ENCODE measurements around the gene H1-8. TPM values are rescaled to one million over a fixed set of nuclear protein-coding genes. Genes with fewer than 3 reads are reported as not detected.
"Not testable (repeated sequence)": the region's sequence is repeated elsewhere in the genome, so short reads cannot be mapped to it uniquely, and the experiment has no call there.

The H1-8 gene
- polyA plus RNA-seq, 5 donors = not detected

GRCh38 chr3:129514563-129514962 lies 28.4 kb upstream of the H1-8 start:
- no peak for DNase-seq

- DNase-seq = not testable (repeated sequence)
These were observed 27.7 kb upstream of the H1-8 start for GRCh38 chr3:129515108-129515820.

- not testable (repeated sequence) for DNase-seq
These were observed 27.0 kb upstream of the H1-8 start for GRCh38 chr3:129515821-129516432.

DNA sequence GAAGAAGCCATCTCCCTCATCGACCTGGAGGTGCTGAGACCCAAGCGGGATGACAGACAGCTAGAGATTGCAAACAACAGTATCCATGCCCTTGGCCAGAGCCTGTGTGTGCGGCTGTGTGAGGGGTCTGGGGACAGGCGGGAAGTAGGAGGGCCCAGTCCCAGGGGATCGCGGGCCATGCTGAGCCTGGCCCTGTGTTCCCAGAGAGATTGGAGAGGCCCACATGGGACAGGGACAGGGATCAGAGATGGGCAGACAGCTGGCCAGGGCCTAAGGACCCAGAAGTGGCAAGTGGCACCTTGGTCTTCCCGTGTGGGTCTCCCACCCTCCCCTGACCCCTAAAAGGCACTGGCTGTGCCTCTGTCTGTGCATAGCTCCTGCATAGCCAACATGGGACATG lies 25.5 kb upstream of the H1-8 start:
- DNase-seq = no peak

- DNase-seq = no peak
These were observed 24.9 kb upstream of the H1-8 start for GRCh38 chr3:129518038-129518561.

- DNase-seq = no peak
These were observed 24.4 kb upstream of the H1-8 start for GRCh38 chr3:129518581-129518980.

- DNase-seq = no peak
These were observed 23.5 kb upstream of the H1-8 start for GRCh38 chr3:129519449-129519848.

- DNase-seq = no peak
These were observed 22.9 kb upstream of the H1-8 start for GRCh38 chr3:129519896-129520715.

- DNase-seq = no peak
These were observed 22.0 kb upstream of the H1-8 start for GRCh38 chr3:129520960-129521359.

GRCh38 chr3:129521611-129522010 lies 21.4 kb upstream of the H1-8 start:
- no peak for DNase-seq

GRCh38 chr3:129522953-129523352 lies 20.0 kb upstream of the H1-8 start:
- no peak for DNase-seq

- DNase-seq = no peak
These were observed 18.9 kb upstream of the H1-8 start for GRCh38 chr3:129524081-129524480.

- no peak for DNase-seq
These were observed 17.5 kb upstream of the H1-8 start for GRCh38 chr3:129525341-129525968.

GRCh38 chr3:129526121-129526900 lies 16.7 kb upstream of the H1-8 start:
- no peak for DNase-seq

GRCh38 chr3:129527262-129527661 lies 15.7 kb upstream of the H1-8 start:
- no peak for DNase-seq

- DNase-seq = no peak
These were observed 14.3 kb upstream of the H1-8 start, which contains the start of gene RHO for GRCh38 chr3:129528589-129529100. RHO (plus strand) TSS chr3:129528639; CDS start chr3:129528734, 95 bp downstream.

DNA sequence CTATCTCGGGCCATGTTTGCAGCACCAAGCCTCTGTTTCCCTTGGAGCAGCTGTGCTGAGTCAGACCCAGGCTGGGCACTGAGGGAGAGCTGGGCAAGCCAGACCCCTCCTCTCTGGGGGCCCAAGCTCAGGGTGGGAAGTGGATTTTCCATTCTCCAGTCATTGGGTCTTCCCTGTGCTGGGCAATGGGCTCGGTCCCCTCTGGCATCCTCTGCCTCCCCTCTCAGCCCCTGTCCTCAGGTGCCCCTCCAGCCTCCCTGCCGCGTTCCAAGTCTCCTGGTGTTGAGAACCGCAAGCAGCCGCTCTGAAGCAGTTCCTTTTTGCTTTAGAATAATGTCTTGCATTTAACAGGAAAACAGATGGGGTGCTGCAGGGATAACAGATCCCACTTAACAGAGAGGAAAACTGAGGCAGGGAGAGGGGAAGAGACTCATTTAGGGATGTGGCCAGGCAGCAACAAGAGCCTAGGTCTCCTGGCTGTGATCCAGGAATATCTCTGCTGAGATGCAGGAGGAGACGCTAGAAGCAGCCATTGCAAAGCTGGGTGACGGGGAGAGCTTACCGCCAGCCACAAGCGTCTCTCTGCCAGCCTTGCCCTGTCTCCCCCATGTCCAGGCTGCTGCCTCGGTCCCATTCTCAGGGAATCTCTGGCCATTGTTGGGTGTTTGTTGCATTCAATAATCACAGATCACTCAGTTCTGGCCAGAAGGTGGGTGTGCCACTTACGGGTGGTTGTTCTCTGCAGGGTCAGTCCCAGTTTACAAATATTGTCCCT lies 13.4 kb upstream of the H1-8 start:
- no peak for DNase-seq

- no peak for DNase-seq
These were observed 12.7 kb upstream of the H1-8 start for GRCh38 chr3:129530251-129530791.

GRCh38 chr3:129530821-129531220 lies 12.2 kb upstream of the H1-8 start:
- no peak for DNase-seq

DNA sequence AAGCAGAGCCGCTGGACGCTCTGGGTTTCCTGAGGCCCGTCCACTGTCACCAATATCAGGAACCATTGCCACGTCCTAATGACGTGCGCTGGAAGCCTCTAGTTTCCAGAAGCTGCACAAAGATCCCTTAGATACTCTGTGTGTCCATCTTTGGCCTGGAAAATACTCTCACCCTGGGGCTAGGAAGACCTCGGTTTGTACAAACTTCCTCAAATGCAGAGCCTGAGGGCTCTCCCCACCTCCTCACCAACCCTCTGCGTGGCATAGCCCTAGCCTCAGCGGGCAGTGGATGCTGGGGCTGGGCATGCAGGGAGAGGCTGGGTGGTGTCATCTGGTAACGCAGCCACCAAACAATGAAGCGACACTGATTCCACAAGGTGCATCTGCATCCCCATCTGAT lies 11.3 kb upstream of the H1-8 start:
- DNase-seq = no peak

Data from right lung (tissue), 5 donors.